Parietal lobe (tissue), 2 donors: ENCODE measurements around the gene KIF3C. TPM values are rescaled to one million over a fixed set of nuclear protein-coding genes. Genes with fewer than 3 reads are reported as not detected.

Experiments used
- small RNA-seq: library from RNA; depleted of rRNA; stranded (forward); fragments of <200 nt; gene quantifications from one replicate; pipeline ENCODE3, GENCODE V24; 2014; ENCODE audit warnings: low replicate concordance
- total RNA-seq: library from RNA; depleted of rRNA; stranded (reverse); fragments of >200 nt; gene quantifications from one replicate; pipeline ENCODE4 v1.2.3, GENCODE V29; 2014

Gene KIF3C
- 155 TPM for total RNA-seq

GRCh38 chr2:25982273-25982967 is at the start of gene KIF3C:
Gene KIF3C (minus strand): TSS chr2:25982497. CDS start chr2:25981917, 580 bp downstream.

GRCh38 chr2:25878361-25879132 is 103.8 kb downstream of the KIF3C start, which contains the start of gene ASXL2:
Gene ASXL2 (minus strand): TSS chr2:25878487. CDS start chr2:25878222, 265 bp downstream.

Small RNA genes lying within 50 kb of the gene (small RNA-seq; reads per million reads assigned to genes)
- gene NDUFB4P4: not detected
- not detected for gene UQCRHP2

Other genes with a start within 250 kb of the KIF3C start
- 11.0 TPM for gene ASXL2, start 104.0 kb downstream of the KIF3C start, total RNA-seq
- gene RAB10, start 51.6 kb upstream of the KIF3C start, total RNA-seq: 130 TPM
- 11.9 TPM for gene GAREM2, start 190.6 kb upstream of the KIF3C start, total RNA-seq